Stomach (tissue), 4 donors: ENCODE measurements around the gene SEPTIN2.

Experiments used
- CTCF ChIP-seq, 7 experiments: fragments of 450-650 bp in 4 of 7; fragments of 200-600 bp in 3 of 7; sonication (generic) in 3 of 7; IDR thresholded peaks; one replicate each; pipeline ENCODE4 v1.5.1; 2016 to 2019; ENCODE audit warnings: antibody characterized with exemption in 7 of 7, control low read depth in 2 of 7, mild to moderate bottlenecking in 1 of 7
- EP300 ChIP-seq: sonication (generic); formaldehyde crosslinking; IDR thresholded peaks from one replicate; pipeline ENCODE4 v1.6.1; 2017; ENCODE audit warnings: antibody characterized with exemption
- POLR2A ChIP-seq, 4 donors: fragments of 450-650 bp; IDR thresholded peaks; one replicate each; pipeline ENCODE4 v1.6.1; 2016; ENCODE audit warnings: antibody characterized with exemption in 4 of 4, control low read depth in 2 of 4, mild to moderate bottlenecking in 1 of 4, moderate library complexity in 1 of 4
- POLR2AphosphoS5 ChIP-seq, 3 donors: sonication (generic); formaldehyde crosslinking; IDR thresholded peaks; one replicate each; pipeline ENCODE4 v1.6.1; 2016; ENCODE audit warnings: antibody characterized with exemption in 3 of 3

DNA sequence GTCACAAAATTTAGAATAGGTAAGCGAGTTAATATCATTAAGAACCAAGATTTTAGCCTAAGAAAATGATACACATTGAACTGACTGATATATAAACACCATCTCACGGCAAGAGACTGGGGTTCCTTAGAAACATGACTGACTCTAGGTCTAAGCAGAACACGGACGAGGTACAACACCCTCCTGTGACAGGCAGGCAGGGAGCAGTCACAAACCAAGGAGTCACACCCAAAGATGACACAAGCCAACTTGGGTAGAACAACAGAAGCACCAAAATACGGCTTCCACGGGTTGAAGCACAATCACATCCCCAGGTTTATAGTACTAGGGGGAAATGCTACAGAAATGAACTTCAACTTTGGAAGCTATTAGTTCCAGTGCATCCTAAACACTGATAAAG is 24.6 kb upstream of the SEPTIN2 start:
- TF ChIP-seq CTCF (IDR thresholded peaks at IDR 0.05): no peak
- TF ChIP-seq POLR2AphosphoS5 (IDR thresholded peaks at IDR 0.05): no peak
- TF ChIP-seq POLR2A (IDR thresholded peaks at IDR 0.05): no peak
- TF ChIP-seq EP300: no peak
